CD4-positive, alpha-beta T cell treated with Interferon alpha-2 for 1 hour (primary cell): ENCODE results near the gene MRI1.
"Not testable (repeated sequence)": the region's sequence is repeated elsewhere in the genome, so short reads cannot be mapped to it uniquely, and the experiment has no call there.

Experiments
- DNase-seq, 2 donors: peaks; one replicate each; pipeline ENCODE4 v3.0.0-alpha.2; 2020 to 2022

Gene MRI1

GRCh38 chr19:13764101-13764807 lies at the start of gene MRI1:
TSS of gene MRI1 (plus strand) at chr19:13764522. CDS start at chr19:13764589, 67 bp downstream.
- peak; percentile 54 to 72 for DNase-seq

- DNase-seq = no peak
Measured at GRCh38 chr19:13717194-13717643, 47.1 kb upstream of the MRI1 start.

- no peak for DNase-seq
Measured at GRCh38 chr19:13718733-13719132, 45.6 kb upstream of the MRI1 start.

- DNase-seq = no peak
Measured at GRCh38 chr19:13722146-13722545, 42.2 kb upstream of the MRI1 start.

GRCh38 chr19:13723206-13723605 lies 41.1 kb upstream of the MRI1 start:
- DNase-seq = no peak

- no peak for DNase-seq
Measured at GRCh38 chr19:13726323-13726722, 38.0 kb upstream of the MRI1 start.

- DNase-seq = no peak
Measured at GRCh38 chr19:13727798-13728197, 36.5 kb upstream of the MRI1 start.

- no peak for DNase-seq
Measured at GRCh38 chr19:13729859-13730258, 34.5 kb upstream of the MRI1 start.

GRCh38 chr19:13731147-13731964 lies 33.0 kb upstream of the MRI1 start:
- DNase-seq = peak; percentile 93 to 95

- no peak for DNase-seq
Measured at GRCh38 chr19:13732337-13732736, 32.0 kb upstream of the MRI1 start.

- DNase-seq = no peak
Measured at GRCh38 chr19:13734751-13735150, 29.6 kb upstream of the MRI1 start.

- no peak for DNase-seq
Measured at GRCh38 chr19:13738073-13738472, 26.2 kb upstream of the MRI1 start.

GRCh38 chr19:13741893-13742292 lies 22.4 kb upstream of the MRI1 start:
- DNase-seq = no peak

- DNase-seq = no peak
Measured at GRCh38 chr19:13742756-13743155, 21.6 kb upstream of the MRI1 start.

GRCh38 chr19:13744174-13744573 lies 20.1 kb upstream of the MRI1 start:
- DNase-seq = no peak

- no peak for DNase-seq
Measured at GRCh38 chr19:13747098-13747453, 17.2 kb upstream of the MRI1 start.

GRCh38 chr19:13748169-13748828 lies 16.0 kb upstream of the MRI1 start:
- peak; percentile 23 to 36 for DNase-seq

- DNase-seq = no peak
Measured at GRCh38 chr19:13751436-13751835, 12.9 kb upstream of the MRI1 start.

GRCh38 chr19:13753622-13754021 lies 10.7 kb upstream of the MRI1 start:
- DNase-seq = not testable (repeated sequence)

GRCh38 chr19:13756210-13756609 lies 8.1 kb upstream of the MRI1 start:
- DNase-seq = no peak

- DNase-seq = no peak
Measured at GRCh38 chr19:13757805-13758772, 6.2 kb upstream of the MRI1 start.

- DNase-seq = no peak
Measured at GRCh38 chr19:13758795-13759194, 5.5 kb upstream of the MRI1 start.

GRCh38 chr19:13761423-13761822 lies 2.9 kb upstream of the MRI1 start:
- DNase-seq = no peak
